Raji (cell line): ENCODE results near the gene FOXE3.

ENCODE experiments used
- POLR2A ChIP-seq: IDR thresholded peaks from 2 replicates; pipeline ENCODE4 v1.6.1; 2011; ENCODE audit warnings: low read depth, low read length, control low read depth; ENCODE audit not compliant: insufficient read depth

FOXE3 gene

GRCh38 chr1:47415728-47416318, at the start of gene FOXE3:
Gene FOXE3, plus strand, starts transcription at chr1:47416285. Its CDS starts 31 bp downstream, at chr1:47416316.
- TF ChIP-seq POLR2A = no peak

- TF ChIP-seq POLR2A = no peak
Observed at GRCh38 chr1:47367651-47368050, 48.4 kb upstream of the FOXE3 start.

GRCh38 chr1:47371016-47371517, 45.0 kb upstream of the FOXE3 start:
- no peak for TF ChIP-seq POLR2A

- no peak for TF ChIP-seq POLR2A
Observed at GRCh38 chr1:47374501-47374900, 41.6 kb upstream of the FOXE3 start.

GRCh38 chr1:47378147-47378546, 37.9 kb upstream of the FOXE3 start:
- no peak for TF ChIP-seq POLR2A

- TF ChIP-seq POLR2A = no peak
Observed at GRCh38 chr1:47380699-47381098, 35.4 kb upstream of the FOXE3 start.

GRCh38 chr1:47382399-47382983, 33.6 kb upstream of the FOXE3 start:
- TF ChIP-seq POLR2A = no peak

- no peak for TF ChIP-seq POLR2A
Observed at GRCh38 chr1:47384083-47384482, 32.0 kb upstream of the FOXE3 start.

- no peak for TF ChIP-seq POLR2A
Observed at GRCh38 chr1:47385020-47385419, 31.1 kb upstream of the FOXE3 start.

GRCh38 chr1:47386268-47386667, 29.8 kb upstream of the FOXE3 start:
- TF ChIP-seq POLR2A = no peak

- no peak for TF ChIP-seq POLR2A
Observed at GRCh38 chr1:47388030-47388890, 27.8 kb upstream of the FOXE3 start.

- no peak for TF ChIP-seq POLR2A
Observed at GRCh38 chr1:47388891-47389238, 27.2 kb upstream of the FOXE3 start.

GRCh38 chr1:47389731-47390130, 26.4 kb upstream of the FOXE3 start:
- no peak for TF ChIP-seq POLR2A

- TF ChIP-seq POLR2A = no peak
Observed at GRCh38 chr1:47390843-47391242, 25.2 kb upstream of the FOXE3 start.

GRCh38 chr1:47393141-47393540, 22.9 kb upstream of the FOXE3 start:
- TF ChIP-seq POLR2A = no peak

GRCh38 chr1:47395433-47395832, 20.7 kb upstream of the FOXE3 start:
- no peak for TF ChIP-seq POLR2A
